Measurements from ENCODE around the gene RND3.

RND3 gene

GRCh38 chr2:150459281-150459680 is 28.2 kb downstream of the RND3 start:
- no peak overlapping the region for H3K4me3 ChIP-seq (ENCODE audit: low read depth, low read length)
- no peak for TF ChIP-seq CTCF (IDR thresholded peaks at IDR 0.05; ENCODE audit: low read depth, low read length)
- TF ChIP-seq POLR2A (IDR thresholded peaks at IDR 0.05; ENCODE audit: extremely low read depth, insufficient read length): no peak
- TF ChIP-seq MYC (IDR thresholded peaks at IDR 0.05; ENCODE audit: low read depth, low read length): no peak
- TF ChIP-seq MAX (IDR thresholded peaks at IDR 0.05; ENCODE audit: low read depth, low read length): no peak
- DNase-seq (ENCODE audit: low read depth): no peak

GRCh38 chr2:150450765-150451164 is 36.7 kb downstream of the RND3 start:
- H3K4me3 ChIP-seq (ENCODE audit: low read depth, low read length): no peak overlapping the region
- DNase-seq (ENCODE audit: low read depth): no peak
- TF ChIP-seq MAX (IDR thresholded peaks at IDR 0.05; ENCODE audit: low read depth, low read length): no peak

- no peak overlapping the region for H3K4me3 ChIP-seq (ENCODE audit: low read depth, low read length)
- DNase-seq (ENCODE audit: low read depth): no peak
- no peak for TF ChIP-seq MAX (IDR thresholded peaks at IDR 0.05; ENCODE audit: low read depth, low read length)
- TF ChIP-seq CTCF (IDR thresholded peaks at IDR 0.05; ENCODE audit: low read depth, low read length): no peak
- TF ChIP-seq MYC (IDR thresholded peaks at IDR 0.05; ENCODE audit: low read depth, low read length): no peak
- TF ChIP-seq POLR2A (IDR thresholded peaks at IDR 0.05; ENCODE audit: extremely low read depth, insufficient read length): no peak
These were observed 37.6 kb downstream of the RND3 start for GRCh38 chr2:150449856-150450255.

- no peak for DNase-seq (ENCODE audit: low read depth)
- TF ChIP-seq MYC (IDR thresholded peaks at IDR 0.05; ENCODE audit: low read depth, low read length) (no peak), CTCF (IDR thresholded peaks at IDR 0.05; ENCODE audit: low read depth, low read length) (no peak), POLR2A (IDR thresholded peaks at IDR 0.05; ENCODE audit: extremely low read depth, insufficient read length) (no peak), MAX (IDR thresholded peaks at IDR 0.05; ENCODE audit: low read depth, low read length) (no peak)
These were observed 42.1 kb downstream of the RND3 start for GRCh38 chr2:150445398-150445797.

GRCh38 chr2:150442484-150442883 is 45.0 kb downstream of the RND3 start:
- H3K4me3 ChIP-seq (ENCODE audit: low read depth, low read length): no peak overlapping the region
- no peak for DNase-seq (ENCODE audit: low read depth)
- no peak for TF ChIP-seq CTCF (IDR thresholded peaks at IDR 0.05; ENCODE audit: low read depth, low read length)
- no peak for TF ChIP-seq POLR2A (IDR thresholded peaks at IDR 0.05; ENCODE audit: extremely low read depth, insufficient read length)
- TF ChIP-seq MYC (IDR thresholded peaks at IDR 0.05; ENCODE audit: low read depth, low read length): no peak
- no peak for TF ChIP-seq MAX (IDR thresholded peaks at IDR 0.05; ENCODE audit: low read depth, low read length)

More at GRCh38 chr2:150445398-150445797, 42.1 kb downstream of the RND3 start:
- H3K4me3 ChIP-seq (ENCODE audit: low read depth, low read length): no peak overlapping the region

GRCh38 chr2:150441784-150442183 is 45.7 kb downstream of the RND3 start:
- no peak for DNase-seq (ENCODE audit: low read depth)
- no peak overlapping the region for H3K4me3 ChIP-seq (ENCODE audit: low read depth, low read length)
- TF ChIP-seq POLR2A (IDR thresholded peaks at IDR 0.05; ENCODE audit: extremely low read depth, insufficient read length) (no peak), MAX (IDR thresholded peaks at IDR 0.05; ENCODE audit: low read depth, low read length) (no peak), MYC (IDR thresholded peaks at IDR 0.05; ENCODE audit: low read depth, low read length) (no peak), CTCF (IDR thresholded peaks at IDR 0.05; ENCODE audit: low read depth, low read length) (no peak)
